K562 (cell line): ENCODE data around the gene GFOD1. TPM values are rescaled to one million over a fixed set of nuclear protein-coding genes. Genes with fewer than 3 reads are reported as not detected.

ENCODE experiments used
- BMI1 ChIP-seq: fragments of 150-350 bp; IDR thresholded peaks from 2 replicates; pipeline ENCODE4 v1.6.1; 2014; ENCODE audit warnings: low read length
- CC2D1A ChIP-seq: fragments of 450-650 bp; IDR thresholded peaks from 2 replicates; pipeline ENCODE4 v1.6.1; 2017; ENCODE audit warnings: mild to moderate bottlenecking
- FOSL1 ChIP-seq: fragments of 200-800 bp; sonication (Bioruptor generic); conservative IDR thresholded peaks from 2 replicates; pipeline ENCODE4 v1.6.1; 2016; ENCODE audit warnings: missing genetic modification characterization, missing compliant biosample characterization
- FOXJ2 ChIP-seq: fragments of 200-800 bp; sonication (Bioruptor generic); IDR thresholded peaks from 2 replicates; pipeline ENCODE4 v1.6.1; 2016; ENCODE audit warnings: missing genetic modification characterization, missing compliant biosample characterization
- GATAD2A ChIP-seq: fragments of 450-650 bp; IDR thresholded peaks from 2 replicates; pipeline ENCODE4 v1.6.1; 2017
- HDAC2 ChIP-seq: fragments of 450-650 bp; IDR thresholded peaks from 2 replicates; pipeline ENCODE4 v1.6.1; 2016; ENCODE audit warnings: mild to moderate bottlenecking
- NBN ChIP-seq: fragments of 450-650 bp; IDR thresholded peaks from 2 replicates; pipeline ENCODE4 v1.6.1; 2016; ENCODE audit warnings: low read depth, mild to moderate bottlenecking
- NCOA1 ChIP-seq: fragments of 450-650 bp; IDR thresholded peaks from 2 replicates; pipeline ENCODE4 v1.6.1; 2016; ENCODE audit warnings: low read depth
- RNF2 ChIP-seq: sonication (generic); IDR thresholded peaks from 2 replicates; pipeline ENCODE4 v1.6.1; 2016
- TAL1 ChIP-seq: fragments of 450-650 bp; IDR thresholded peaks from 2 replicates; pipeline ENCODE4 v1.6.1; 2016; ENCODE audit warnings: mild to moderate bottlenecking
- TCF7 ChIP-seq: sonication (generic); IDR thresholded peaks from 2 replicates; pipeline ENCODE4 v1.6.1; 2016; ENCODE audit warnings: antibody characterized with exemption, borderline replicate concordance
- THRAP3 ChIP-seq: fragments of 450-650 bp; IDR thresholded peaks from 2 replicates; pipeline ENCODE4 v1.6.1; 2016; ENCODE audit warnings: mild to moderate bottlenecking, inconsistent platforms, borderline replicate concordance
- ZKSCAN1 ChIP-seq: fragments of 150-350 bp; IDR thresholded peaks from 2 replicates; pipeline ENCODE4 v1.6.1; 2016; ENCODE audit warnings: low read depth, low read length
- ZNF282 ChIP-seq: sonication (generic); formaldehyde crosslinking; IDR thresholded peaks from 2 replicates; pipeline ENCODE4 v1.8.1; 2023; ENCODE audit warnings: missing genetic modification reagents
- polyA plus RNA-seq, 8 experiments: library from polyadenylated mRNA; depleted of rRNA in 4 of 8; stranded (reverse) in 5 of 8; unstranded in 3 of 8; fragments of >200 nt; fragmentation: Nextera tagmentation in 2 of 8; fragmentation: Illumina TruSeq in 1 of 8; extraction: Ambion mirVana in 2 of 8; extraction: Trizol in 1 of 8; gene quantifications; 2 replicates each; pipeline versions ENCODE4 v1.2.1 to v1.2.3, GENCODE V29; 2011 to 2014; ENCODE audit warnings: inconsistent platforms in 1 of 8, missing spikeins in 1 of 8
- total RNA-seq, 7 experiments: library from RNA; depleted of rRNA in 6 of 7; stranded (reverse); fragments of >200 nt in 6 of 7; fragmentation: Illumina TruSeq in 2 of 7; extraction: Trizol in 2 of 7; gene quantifications; 2 replicates each; pipeline versions ENCODE4 v1.2.1 to v1.2.3, GENCODE V29; 2011 to 2021; ENCODE audit warnings: low replicate concordance in 1 of 7
- TF ChIP-seq, protein P1 (sequence below): conservative IDR thresholded peaks from 2 replicates; pipeline ENCODE4 v1.6.1; 2011; ENCODE audit warnings: low read depth, mild to moderate bottlenecking, low read length; ENCODE audit not compliant: control insufficient read depth
- TF ChIP-seq, protein P2 (sequence below): sonication (generic); formaldehyde crosslinking; IDR thresholded peaks from 2 replicates; pipeline ENCODE4 v1.8.1; 2022; ENCODE audit warnings: missing genetic modification reagents
- TF ChIP-seq, protein P3 (sequence below): fragments of 450-650 bp; IDR thresholded peaks from 2 replicates; pipeline ENCODE4 v1.6.1; 2017; ENCODE audit warnings: antibody characterized with exemption
- TF ChIP-seq, protein P4 (sequence below): fragments of 250-450 bp; sonication (Bioruptor Pico); IDR thresholded peaks from 2 replicates; pipeline ENCODE4 v1.8.0; 2022; ENCODE audit warnings: moderate library complexity, mild to moderate bottlenecking, inconsistent platforms
- TF ChIP-seq, protein P5 (sequence below): fragments of 250-450 bp; sonication (Bioruptor Pico); IDR thresholded peaks from 2 replicates; pipeline ENCODE4 v1.8.0; 2022; ENCODE audit warnings: inconsistent platforms
- TF ChIP-seq, protein P6 (sequence below): IDR thresholded peaks from 3 replicates; pipeline ENCODE4 v1.6.1; 2011; ENCODE audit warnings: borderline replicate concordance, mild to moderate bottlenecking; ENCODE audit not compliant: insufficient read length, insufficient read depth

Gene GFOD1
- total and polyA plus RNA-seq, 9 of the 15 experiments (the other 6 are each of a cell fraction or from before 2014, with no cell fraction given): 3.8 to 12.0 (median 8.2) TPM

DNA sequence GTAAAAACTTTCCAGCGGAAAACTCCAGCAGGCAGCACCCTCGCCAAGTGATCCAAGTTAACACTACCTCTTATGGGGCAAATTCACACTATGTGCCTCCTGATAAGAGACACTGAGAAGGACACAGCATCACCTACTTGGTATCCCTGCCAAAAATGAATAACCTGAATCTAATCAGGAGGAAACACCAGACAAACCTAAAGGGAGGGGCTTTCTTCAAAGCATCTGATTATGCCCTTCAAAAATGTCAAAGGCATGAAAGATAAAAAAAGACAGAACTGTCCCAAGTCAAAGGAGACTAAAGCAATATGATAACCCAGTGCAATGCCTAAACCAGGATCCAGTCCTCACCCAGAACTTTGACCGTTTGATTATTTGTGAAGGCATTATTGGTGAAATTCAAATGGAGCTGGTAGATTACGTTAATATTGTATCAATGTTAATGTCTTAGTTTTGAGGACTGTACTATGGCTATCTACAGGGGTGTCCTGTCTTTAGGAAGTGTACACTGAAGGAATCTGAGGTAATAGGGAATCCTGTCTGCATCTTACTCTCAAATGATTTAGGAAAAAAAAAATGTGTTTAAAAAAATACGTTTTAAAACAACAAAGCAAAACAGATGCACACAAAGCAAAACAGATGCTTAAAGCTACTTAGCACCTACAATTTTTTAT is 167.4 kb downstream of the GFOD1 start (continued):
- TF ChIP-seq, protein P1, sequence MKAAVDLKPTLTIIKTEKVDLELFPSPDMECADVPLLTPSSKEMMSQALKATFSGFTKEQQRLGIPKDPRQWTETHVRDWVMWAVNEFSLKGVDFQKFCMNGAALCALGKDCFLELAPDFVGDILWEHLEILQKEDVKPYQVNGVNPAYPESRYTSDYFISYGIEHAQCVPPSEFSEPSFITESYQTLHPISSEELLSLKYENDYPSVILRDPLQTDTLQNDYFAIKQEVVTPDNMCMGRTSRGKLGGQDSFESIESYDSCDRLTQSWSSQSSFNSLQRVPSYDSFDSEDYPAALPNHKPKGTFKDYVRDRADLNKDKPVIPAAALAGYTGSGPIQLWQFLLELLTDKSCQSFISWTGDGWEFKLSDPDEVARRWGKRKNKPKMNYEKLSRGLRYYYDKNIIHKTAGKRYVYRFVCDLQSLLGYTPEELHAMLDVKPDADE: no peak
- TF ChIP-seq, protein P2, sequence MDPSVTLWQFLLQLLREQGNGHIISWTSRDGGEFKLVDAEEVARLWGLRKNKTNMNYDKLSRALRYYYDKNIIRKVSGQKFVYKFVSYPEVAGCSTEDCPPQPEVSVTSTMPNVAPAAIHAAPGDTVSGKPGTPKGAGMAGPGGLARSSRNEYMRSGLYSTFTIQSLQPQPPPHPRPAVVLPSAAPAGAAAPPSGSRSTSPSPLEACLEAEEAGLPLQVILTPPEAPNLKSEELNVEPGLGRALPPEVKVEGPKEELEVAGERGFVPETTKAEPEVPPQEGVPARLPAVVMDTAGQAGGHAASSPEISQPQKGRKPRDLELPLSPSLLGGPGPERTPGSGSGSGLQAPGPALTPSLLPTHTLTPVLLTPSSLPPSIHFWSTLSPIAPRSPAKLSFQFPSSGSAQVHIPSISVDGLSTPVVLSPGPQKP: no peak
- TF ChIP-seq, protein P3, sequence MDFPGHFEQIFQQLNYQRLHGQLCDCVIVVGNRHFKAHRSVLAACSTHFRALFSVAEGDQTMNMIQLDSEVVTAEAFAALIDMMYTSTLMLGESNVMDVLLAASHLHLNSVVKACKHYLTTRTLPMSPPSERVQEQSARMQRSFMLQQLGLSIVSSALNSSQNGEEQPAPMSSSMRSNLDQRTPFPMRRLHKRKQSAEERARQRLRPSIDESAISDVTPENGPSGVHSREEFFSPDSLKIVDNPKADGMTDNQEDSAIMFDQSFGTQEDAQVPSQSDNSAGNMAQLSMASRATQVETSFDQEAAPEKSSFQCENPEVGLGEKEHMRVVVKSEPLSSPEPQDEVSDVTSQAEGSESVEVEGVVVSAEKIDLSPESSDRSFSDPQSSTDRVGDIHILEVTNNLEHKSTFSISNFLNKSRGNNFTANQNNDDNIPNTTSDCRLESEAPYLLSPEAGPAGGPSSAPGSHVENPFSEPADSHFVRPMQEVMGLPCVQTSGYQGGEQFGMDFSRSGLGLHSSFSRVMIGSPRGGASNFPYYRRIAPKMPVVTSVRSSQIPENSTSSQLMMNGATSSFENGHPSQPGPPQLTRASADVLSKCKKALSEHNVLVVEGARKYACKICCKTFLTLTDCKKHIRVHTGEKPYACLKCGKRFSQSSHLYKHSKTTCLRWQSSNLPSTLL: no peak
- peak; percentile 92 for TF ChIP-seq TAL1
- TF ChIP-seq TCF7: peak; percentile 73; the same call in 1 of the 2 replicates
- TF ChIP-seq ZNF282 (CRISPR knock-in tag): no peak
- TF ChIP-seq, protein P4, sequence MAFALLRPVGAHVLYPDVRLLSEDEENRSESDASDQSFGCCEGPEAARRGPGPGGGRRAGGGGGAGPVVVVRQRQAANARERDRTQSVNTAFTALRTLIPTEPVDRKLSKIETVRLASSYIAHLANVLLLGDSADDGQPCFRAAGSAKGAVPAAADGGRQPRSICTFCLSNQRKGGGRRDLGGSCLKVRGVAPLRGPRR (CRISPR knock-in tag): no peak
- TF ChIP-seq NCOA1: peak; percentile 73; the same call in 1 of the 2 replicates
- no peak for TF ChIP-seq BMI1
- TF ChIP-seq HDAC2: peak; percentile 90
- TF ChIP-seq CC2D1A: peak; percentile 88; the same call in 1 of the 2 replicates
- peak; percentile 54; the same call in 1 of the 2 replicates for TF ChIP-seq FOSL1
- no peak for TF ChIP-seq FOXJ2 (tag)
- 0 out of 2 replicates have a peak, but pooled peaks have one; percentile 55 for TF ChIP-seq NBN
- peak; percentile 71; the same call in 1 of the 2 replicates for TF ChIP-seq GATAD2A
- peak; percentile 91 for TF ChIP-seq ZKSCAN1
- TF ChIP-seq, protein P5, sequence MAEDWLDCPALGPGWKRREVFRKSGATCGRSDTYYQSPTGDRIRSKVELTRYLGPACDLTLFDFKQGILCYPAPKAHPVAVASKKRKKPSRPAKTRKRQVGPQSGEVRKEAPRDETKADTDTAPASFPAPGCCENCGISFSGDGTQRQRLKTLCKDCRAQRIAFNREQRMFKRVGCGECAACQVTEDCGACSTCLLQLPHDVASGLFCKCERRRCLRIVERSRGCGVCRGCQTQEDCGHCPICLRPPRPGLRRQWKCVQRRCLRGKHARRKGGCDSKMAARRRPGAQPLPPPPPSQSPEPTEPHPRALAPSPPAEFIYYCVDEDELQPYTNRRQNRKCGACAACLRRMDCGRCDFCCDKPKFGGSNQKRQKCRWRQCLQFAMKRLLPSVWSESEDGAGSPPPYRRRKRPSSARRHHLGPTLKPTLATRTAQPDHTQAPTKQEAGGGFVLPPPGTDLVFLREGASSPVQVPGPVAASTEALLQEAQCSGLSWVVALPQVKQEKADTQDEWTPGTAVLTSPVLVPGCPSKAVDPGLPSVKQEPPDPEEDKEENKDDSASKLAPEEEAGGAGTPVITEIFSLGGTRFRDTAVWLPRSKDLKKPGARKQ (CRISPR knock-in tag): no peak
- TF ChIP-seq, protein P6, sequence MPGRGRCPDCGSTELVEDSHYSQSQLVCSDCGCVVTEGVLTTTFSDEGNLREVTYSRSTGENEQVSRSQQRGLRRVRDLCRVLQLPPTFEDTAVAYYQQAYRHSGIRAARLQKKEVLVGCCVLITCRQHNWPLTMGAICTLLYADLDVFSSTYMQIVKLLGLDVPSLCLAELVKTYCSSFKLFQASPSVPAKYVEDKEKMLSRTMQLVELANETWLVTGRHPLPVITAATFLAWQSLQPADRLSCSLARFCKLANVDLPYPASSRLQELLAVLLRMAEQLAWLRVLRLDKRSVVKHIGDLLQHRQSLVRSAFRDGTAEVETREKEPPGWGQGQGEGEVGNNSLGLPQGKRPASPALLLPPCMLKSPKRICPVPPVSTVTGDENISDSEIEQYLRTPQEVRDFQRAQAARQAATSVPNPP: no peak
- peak; percentile 19; the same call in 1 of the 2 replicates for TF ChIP-seq RNF2
- no peak for TF ChIP-seq THRAP3
